Measurements from ENCODE around the gene VWC2. TPM values are rescaled to one million over a fixed set of nuclear protein-coding genes. Genes with fewer than 3 reads are reported as not detected.

Gene VWC2
- total RNA-seq, 4 donors from 2014 or later, result under 0.01 to 0.19 (median 0.09) TPM

DNA sequence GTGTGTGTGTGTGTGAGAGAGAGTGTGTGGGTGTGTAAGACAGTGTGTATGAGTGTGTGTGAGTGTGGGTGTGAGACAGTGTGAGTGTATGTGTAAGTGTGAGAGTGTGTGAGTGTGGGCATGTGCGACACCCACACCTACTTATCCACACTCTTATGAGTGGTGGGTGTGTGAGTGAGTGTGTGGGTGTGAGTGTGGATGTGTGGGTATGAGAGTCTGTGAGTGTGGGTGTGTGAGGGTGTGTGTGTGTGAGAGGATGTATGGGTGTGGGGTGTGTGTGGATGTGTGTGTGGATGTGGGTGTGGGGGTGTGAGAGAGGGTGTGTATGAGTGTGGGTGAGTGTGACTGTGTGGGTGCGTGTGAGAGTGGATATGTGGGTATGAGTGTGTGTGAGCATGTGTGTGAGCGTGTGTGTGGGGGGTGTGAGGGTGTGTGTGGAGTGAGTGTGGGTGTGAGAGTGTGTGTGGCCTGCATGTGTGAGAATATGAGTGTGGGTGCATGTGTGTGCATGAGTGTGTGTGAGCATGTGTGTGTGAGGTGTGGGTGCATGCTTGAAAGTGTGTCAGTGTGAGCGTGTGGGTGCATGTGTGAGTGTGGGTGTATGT lies 15.1 kb downstream of the VWC2 start:
- Histone ChIP-seq H3K9me3 (no peaks in the 10 kb centered on the region), H3K4me3 (no peak overlapping the region), H3K27ac (no peak overlapping the region), H3K36me3 (no peaks in the 10 kb centered on the region), H3K27me3 (peaks cover 0 to 6% (median 0%) of the 10 kb centered on the region in 4 donors), H3K4me1 (peaks cover 0 to 14% (median 0%) of the 10 kb centered on the region in 3 donors)
- intact Hi-C loops (cut with DNase I), result no loop called here
- no peak for DNase-seq
- TF ChIP-seq, protein P1, sequence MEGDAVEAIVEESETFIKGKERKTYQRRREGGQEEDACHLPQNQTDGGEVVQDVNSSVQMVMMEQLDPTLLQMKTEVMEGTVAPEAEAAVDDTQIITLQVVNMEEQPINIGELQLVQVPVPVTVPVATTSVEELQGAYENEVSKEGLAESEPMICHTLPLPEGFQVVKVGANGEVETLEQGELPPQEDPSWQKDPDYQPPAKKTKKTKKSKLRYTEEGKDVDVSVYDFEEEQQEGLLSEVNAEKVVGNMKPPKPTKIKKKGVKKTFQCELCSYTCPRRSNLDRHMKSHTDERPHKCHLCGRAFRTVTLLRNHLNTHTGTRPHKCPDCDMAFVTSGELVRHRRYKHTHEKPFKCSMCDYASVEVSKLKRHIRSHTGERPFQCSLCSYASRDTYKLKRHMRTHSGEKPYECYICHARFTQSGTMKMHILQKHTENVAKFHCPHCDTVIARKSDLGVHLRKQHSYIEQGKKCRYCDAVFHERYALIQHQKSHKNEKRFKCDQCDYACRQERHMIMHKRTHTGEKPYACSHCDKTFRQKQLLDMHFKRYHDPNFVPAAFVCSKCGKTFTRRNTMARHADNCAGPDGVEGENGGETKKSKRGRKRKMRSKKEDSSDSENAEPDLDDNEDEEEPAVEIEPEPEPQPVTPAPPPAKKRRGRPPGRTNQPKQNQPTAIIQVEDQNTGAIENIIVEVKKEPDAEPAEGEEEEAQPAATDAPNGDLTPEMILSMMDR (IDR thresholded peaks at IDR 0.05), result no peak
- TF ChIP-seq POLR2A (IDR thresholded peaks at IDR 0.05), result no peak
- WGBS, 2 donors, result 88 to 94% methylated on average over 4 of the region's 4 CpGs

DNA sequence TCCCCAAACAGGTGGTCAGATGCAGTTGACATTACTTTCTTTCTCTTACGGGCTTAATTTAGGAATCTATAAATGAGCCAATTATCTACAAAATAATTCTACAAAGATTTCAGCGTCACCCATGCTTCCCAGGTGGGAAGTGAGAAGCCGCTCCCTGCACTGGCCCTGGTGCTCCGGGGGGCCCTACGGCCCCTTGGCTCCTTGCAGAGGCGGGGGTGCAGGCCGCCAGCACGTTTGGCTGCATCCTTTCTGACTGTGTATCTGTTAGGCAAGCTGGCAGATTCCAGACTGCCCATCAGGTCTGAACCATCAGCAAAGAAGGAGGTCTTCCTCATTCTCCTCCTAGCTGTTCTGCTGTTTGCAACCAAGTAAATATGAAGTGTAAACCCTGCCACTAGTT lies 16.3 kb downstream of the VWC2 start:
- no peaks in the 10 kb centered on the region for H3K36me3 ChIP-seq
- TF ChIP-seq, protein P1 (IDR thresholded peaks at IDR 0.05), result no peak
- TF ChIP-seq POLR2A (IDR thresholded peaks at IDR 0.05), result no peak
- peaks cover 0 to 6% (median 0%) of the 10 kb centered on the region in 4 donors for H3K27me3 ChIP-seq
- intact Hi-C loops (cut with DNase I), result no loop called here
- H3K4me1 ChIP-seq, result peaks cover 0 to 14% (median 0%) of the 10 kb centered on the region in 3 donors
- no peak for DNase-seq
- H3K9me3 ChIP-seq, result no peaks in the 10 kb centered on the region
- no peak overlapping the region for H3K27ac ChIP-seq
- WGBS, 2 donors, result 82 to 85% methylated on average over 8 of the region's 8 CpGs
- H3K4me3 ChIP-seq, result no peak overlapping the region

DNA sequence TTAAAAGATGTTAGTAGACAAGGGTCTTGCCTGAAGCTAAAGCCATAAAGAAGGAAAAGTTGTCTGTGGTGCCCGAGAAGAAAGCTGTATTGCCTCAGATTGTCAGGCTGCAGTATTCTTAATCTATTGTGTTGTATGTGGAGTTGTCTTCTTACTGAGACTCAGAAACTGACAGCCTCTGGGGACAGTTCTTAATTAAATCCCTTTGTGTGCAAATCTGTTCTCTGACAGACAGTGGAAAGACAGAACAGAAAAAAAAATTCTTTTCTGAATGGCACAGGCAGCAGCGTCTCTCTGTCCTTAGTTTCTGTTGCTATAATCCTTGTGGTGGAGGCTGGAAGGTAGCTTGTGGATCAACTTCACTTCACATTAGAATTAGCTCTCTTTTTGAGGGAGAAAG lies 16.8 kb downstream of the VWC2 start:
- no peaks in the 10 kb centered on the region for H3K36me3 ChIP-seq
- intact Hi-C loops (cut with DNase I), result no loop called here
- peaks cover 0 to 6% (median 0%) of the 10 kb centered on the region in 4 donors for H3K27me3 ChIP-seq
- WGBS, 2 donors, result 37 to 47% methylated on average over 2 of the region's 2 CpGs
- H3K4me3 ChIP-seq, result no peak overlapping the region
- H3K4me1 ChIP-seq, result peaks cover 0 to 14% (median 0%) of the 10 kb centered on the region in 3 donors
- no peaks in the 10 kb centered on the region for H3K9me3 ChIP-seq
- H3K27ac ChIP-seq, result no peak overlapping the region
- TF ChIP-seq, protein P1 (IDR thresholded peaks at IDR 0.05), result no peak
- TF ChIP-seq POLR2A (IDR thresholded peaks at IDR 0.05), result no peak
- no peak for DNase-seq

DNA sequence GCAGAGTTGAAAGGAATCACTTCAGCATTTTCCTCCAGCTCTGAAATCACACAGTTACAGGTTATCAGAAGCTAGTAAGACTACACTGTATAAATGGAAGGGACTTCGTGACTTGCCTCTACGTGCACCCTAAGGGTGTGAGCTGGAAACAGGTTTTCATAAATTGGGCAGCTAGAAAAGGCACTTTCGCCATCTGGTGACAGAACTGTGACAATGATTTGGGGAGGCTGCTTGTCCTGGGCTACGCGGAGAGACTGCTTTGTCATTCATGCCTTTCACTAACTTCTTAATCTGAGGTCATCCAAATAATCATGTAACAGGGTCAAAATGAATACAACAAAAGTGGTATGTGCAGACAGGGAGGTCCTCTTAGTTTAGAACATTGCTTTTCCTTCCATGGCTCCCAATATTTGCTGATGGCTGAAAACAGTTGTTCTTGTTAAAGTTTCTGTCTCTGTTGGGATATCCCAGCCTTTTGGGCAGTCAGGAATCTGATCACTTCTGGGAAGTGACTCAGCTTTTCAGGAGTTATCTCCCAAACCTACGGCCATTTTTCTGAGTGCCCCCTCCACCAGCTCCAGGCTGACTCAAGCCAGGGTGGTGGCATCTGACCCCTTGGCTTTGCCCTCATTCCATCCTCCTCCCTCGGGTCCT lies 17.8 kb downstream of the VWC2 start:
- 12 to 23% methylated on average over 6 to 7 of the region's 7 CpGs for WGBS, 2 donors
- peaks cover 0 to 14% (median 0%) of the 10 kb centered on the region in 3 donors for H3K4me1 ChIP-seq
- H3K27me3 ChIP-seq, result peaks cover 0 to 6% (median 0%) of the 10 kb centered on the region in 4 donors
- no peaks in the 10 kb centered on the region for H3K36me3 ChIP-seq
- TF ChIP-seq, protein P1 (IDR thresholded peaks at IDR 0.05), result peak in 5 of 6 experiments; percentile 30 to 71 (median 48)
- TF ChIP-seq POLR2A (IDR thresholded peaks at IDR 0.05), result no peak
- no peaks in the 10 kb centered on the region for H3K9me3 ChIP-seq
- H3K27ac ChIP-seq, result no peak overlapping the region
- DNase-seq, result no peak
- no peak overlapping the region for H3K4me3 ChIP-seq
- intact Hi-C loops (cut with DNase I), result no loop called here

DNA sequence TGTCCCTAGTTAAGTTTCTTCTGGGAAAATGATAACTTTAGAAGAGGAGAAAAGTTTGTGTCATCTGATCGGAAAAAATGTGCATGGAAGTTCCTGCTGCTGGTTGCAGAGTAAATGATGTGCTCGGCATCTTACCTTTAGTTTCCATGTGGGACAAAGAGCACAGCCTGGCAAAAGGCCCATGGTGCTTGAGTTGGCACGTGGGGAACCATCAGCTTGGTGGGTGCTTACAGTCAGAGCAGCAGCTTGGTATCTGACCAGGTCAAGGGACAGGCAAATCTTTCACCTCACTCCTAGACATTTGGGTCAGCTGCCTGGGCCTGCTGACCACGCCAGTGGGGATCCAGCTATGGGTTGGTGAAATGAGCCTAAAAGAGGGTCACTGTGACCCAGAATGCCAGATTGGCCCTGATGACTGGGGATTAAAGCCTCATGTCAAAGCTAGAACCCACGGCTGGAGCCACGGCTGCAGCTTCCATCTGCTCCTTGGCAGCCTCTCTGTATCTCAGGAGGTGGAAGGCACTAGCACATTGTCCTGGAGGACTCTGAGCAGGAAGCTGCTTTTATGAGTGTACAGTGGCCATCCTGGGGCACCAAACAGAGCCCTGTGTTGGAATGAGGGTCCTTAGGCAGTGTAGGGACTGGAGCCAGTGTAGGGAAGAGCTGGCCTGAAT lies 24.7 kb downstream of the VWC2 start:
- Histone ChIP-seq H3K4me1 (peaks cover 0 to 18% (median 0%) of the 10 kb centered on the region in 3 donors), H3K36me3 (no peaks in the 10 kb centered on the region), H3K9me3 (no peaks in the 10 kb centered on the region), H3K4me3 (no peak overlapping the region), H3K27me3 (no peaks in the 10 kb centered on the region), H3K27ac (no peak overlapping the region)
- WGBS, 2 donors, result 78 to 94% methylated on average over 5 of the region's 6 CpGs
- TF ChIP-seq, protein P1 (IDR thresholded peaks at IDR 0.05), result no peak
- TF ChIP-seq POLR2A (IDR thresholded peaks at IDR 0.05), result no peak
- intact Hi-C loops (cut with DNase I), result no loop called here
- DNase-seq, result no peak

All from esophagus squamous epithelium (tissue), 5 donors.